ENCODE data around the gene LRCOL1.

LRCOL1 gene

DNA sequence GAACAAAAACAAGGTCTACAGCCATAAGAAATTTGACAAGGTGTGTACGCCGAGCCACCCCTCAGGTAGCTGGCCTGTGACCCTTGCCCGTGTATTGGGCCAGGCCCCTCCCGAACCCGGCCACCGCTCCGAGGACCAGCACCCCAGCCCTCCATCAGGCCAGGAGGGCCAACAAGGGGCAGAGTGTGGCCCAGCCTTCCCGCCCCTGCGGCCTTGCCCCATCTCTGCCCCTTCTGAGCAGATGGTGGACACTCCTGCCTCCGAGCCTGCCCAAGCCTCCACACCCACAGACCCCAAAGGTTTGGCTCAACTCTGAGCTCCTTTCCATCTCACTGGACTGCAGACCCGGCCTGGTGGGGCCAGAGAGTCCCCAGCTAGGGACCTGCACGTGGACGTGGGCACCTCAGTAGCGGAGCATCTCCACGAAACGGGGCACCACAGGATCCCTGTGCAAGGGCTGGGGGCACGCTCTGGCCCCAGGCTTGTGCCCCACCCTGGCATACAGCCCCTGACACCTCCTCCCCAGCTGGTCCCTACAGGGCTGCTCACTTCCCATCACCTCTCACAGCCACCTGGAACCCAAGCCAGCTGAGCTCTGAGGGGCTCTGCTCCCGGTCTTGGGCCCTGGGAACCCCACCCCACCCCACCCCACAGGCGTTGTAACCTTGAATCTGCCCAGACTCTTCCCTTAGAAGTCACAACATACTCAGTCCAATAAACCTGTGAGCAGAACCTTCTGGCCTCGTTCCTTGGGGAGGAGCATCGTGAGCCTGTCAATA lies 11.5 kb upstream of the LRCOL1 start:
- Histone ChIP-seq H3K4me3 (ENCODE audit: low read length) (no peak overlapping the region), H3K27me3 (ENCODE audit: control insufficient read depth, insufficient read depth, low read length) (peaks cover 32% of the 10 kb centered on the region), H3K9me3 (ENCODE audit: control insufficient read depth, low read length) (no peaks in the 10 kb centered on the region)

GRCh38 chr12:132620899-132621656 lies 10.7 kb upstream of the LRCOL1 start:
- no peaks in the 10 kb centered on the region for H3K9me3 ChIP-seq (ENCODE audit: control insufficient read depth, low read length)
- H3K36me3 ChIP-seq (ENCODE audit: control insufficient read depth, insufficient read depth, low read length), result no peaks in the 10 kb centered on the region
- H3K27me3 ChIP-seq (ENCODE audit: control insufficient read depth, insufficient read depth, low read length), result peaks cover 38% of the 10 kb centered on the region
- peaks cover 10% of the 10 kb centered on the region for H3K4me1 ChIP-seq (ENCODE audit: control insufficient read depth, insufficient read depth, low read length)
- H3K4me3 ChIP-seq (ENCODE audit: low read length), result no peak overlapping the region
- H3K9ac ChIP-seq (ENCODE audit: low read length), result no peak overlapping the region

More for the DNA sequence above, 11.5 kb upstream of the LRCOL1 start:
- no peaks in the 10 kb centered on the region for H3K36me3 ChIP-seq (ENCODE audit: control insufficient read depth, insufficient read depth, low read length)
- peaks cover 10% of the 10 kb centered on the region for H3K4me1 ChIP-seq (ENCODE audit: control insufficient read depth, insufficient read depth, low read length)
- H3K9ac ChIP-seq (ENCODE audit: low read length), result no peak overlapping the region

DNA sequence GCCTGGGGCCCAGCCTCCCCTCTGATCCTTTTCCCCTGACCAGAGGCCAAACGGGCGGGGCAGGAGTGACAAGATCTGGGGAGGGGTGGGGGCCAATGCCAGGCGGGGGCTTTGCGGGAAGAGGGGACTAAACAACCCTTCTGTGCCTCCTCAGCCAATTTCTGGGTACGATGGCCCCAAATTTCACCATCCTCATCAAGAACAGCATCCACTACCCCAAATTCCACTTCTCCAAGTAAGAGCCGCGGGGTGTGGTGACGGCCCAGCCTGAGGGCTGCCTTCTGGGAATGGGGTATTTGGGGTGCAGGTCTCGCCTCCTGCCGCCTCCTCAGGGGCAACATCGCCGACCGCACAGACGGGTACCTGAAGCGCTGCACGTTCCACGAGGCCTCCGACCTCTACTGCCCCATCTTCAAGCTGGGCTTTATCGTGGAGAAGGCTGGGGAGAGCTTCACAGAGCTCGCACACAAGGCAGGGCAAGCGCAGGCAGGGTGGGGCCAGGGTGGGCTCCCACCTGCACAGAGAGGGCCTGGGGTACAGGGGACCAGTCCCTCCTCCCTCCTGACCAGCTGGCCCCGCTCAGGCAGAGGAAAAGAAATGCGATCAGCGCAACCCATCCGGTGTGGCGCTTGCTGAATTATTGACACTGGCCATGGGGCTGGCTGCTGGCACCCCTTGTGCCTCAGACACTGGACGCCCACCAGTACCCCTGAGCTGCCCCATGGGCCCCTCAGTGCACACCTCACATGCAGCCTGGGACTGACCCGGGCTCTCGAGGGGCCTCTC lies 9.9 kb upstream of the LRCOL1 start:
- Histone ChIP-seq H3K27me3 (ENCODE audit: control insufficient read depth, insufficient read depth, low read length) (peaks cover 46% of the 10 kb centered on the region), H3K9ac (ENCODE audit: low read length) (no peak overlapping the region), H3K4me1 (ENCODE audit: control insufficient read depth, insufficient read depth, low read length) (peaks cover 10% of the 10 kb centered on the region), H3K9me3 (ENCODE audit: control insufficient read depth, low read length) (no peaks in the 10 kb centered on the region), H3K4me3 (ENCODE audit: low read length) (no peak overlapping the region), H3K36me3 (ENCODE audit: control insufficient read depth, insufficient read depth, low read length) (no peaks in the 10 kb centered on the region)

- Histone ChIP-seq H3K27me3 (ENCODE audit: control insufficient read depth, insufficient read depth, low read length) (peaks cover 51% of the 10 kb centered on the region), H3K4me3 (ENCODE audit: low read length) (no peak overlapping the region), H3K36me3 (ENCODE audit: control insufficient read depth, insufficient read depth, low read length) (no peaks in the 10 kb centered on the region), H3K9me3 (ENCODE audit: control insufficient read depth, low read length) (no peaks in the 10 kb centered on the region), H3K9ac (ENCODE audit: low read length) (no peak overlapping the region), H3K4me1 (ENCODE audit: control insufficient read depth, insufficient read depth, low read length) (peaks cover 10% of the 10 kb centered on the region)
These were observed 9.2 kb upstream of the LRCOL1 start for GRCh38 chr12:132619386-132620112.

DNA sequence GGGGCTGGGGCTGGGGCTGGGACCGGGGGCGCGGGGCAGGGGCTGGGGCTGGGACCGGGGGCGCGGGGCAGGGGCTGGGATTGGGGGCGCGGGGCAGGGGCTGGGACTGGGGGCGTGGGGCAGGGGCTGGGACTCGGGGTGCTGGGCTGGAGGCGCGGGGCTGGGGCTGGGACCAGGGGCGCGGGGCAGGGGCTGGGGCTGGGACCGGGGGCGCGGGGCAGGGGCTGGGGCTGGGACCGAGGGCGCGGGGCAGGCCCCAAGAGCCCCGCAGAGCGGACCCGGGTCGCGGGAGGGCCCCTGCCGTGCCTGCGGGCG lies 8.6 kb upstream of the LRCOL1 start:
- peaks cover 51% of the 10 kb centered on the region for H3K27me3 ChIP-seq (ENCODE audit: control insufficient read depth, insufficient read depth, low read length)

DNA sequence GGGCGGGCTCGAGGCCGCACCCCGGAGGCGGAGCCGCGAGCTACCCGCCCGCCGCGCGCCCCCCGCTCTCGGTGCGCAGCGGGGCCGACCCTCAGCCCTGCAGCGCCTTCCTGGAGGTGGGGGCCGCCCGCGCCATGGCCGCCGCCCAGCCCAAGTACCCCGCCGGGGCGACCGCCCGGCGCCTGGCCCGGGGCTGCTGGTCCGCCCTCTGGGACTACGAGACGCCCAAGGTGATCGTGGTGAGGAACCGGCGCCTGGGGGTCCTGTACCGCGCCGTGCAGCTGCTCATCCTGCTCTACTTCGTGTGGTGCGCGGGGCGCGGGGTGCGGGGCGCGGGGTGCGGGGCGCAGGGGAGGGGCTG lies 8.3 kb upstream of the LRCOL1 start, which contains the start of gene P2RX2:
P2RX2 (plus strand) TSS at position 94 of the 361 bp plus-strand sequence; CDS start at position 135, 41 bp downstream.
- H3K36me3 ChIP-seq (ENCODE audit: control insufficient read depth, insufficient read depth, low read length), result no peaks in the 10 kb centered on the region
- H3K27me3 ChIP-seq (ENCODE audit: control insufficient read depth, insufficient read depth, low read length), result peaks cover 51% of the 10 kb centered on the region
- H3K4me1 ChIP-seq (ENCODE audit: control insufficient read depth, insufficient read depth, low read length), result peaks cover 10% of the 10 kb centered on the region
- H3K9ac ChIP-seq (ENCODE audit: low read length), result no peak within 1 kb of the TSS
- no peak within 1 kb of the TSS for H3K4me3 ChIP-seq (ENCODE audit: low read length)
- no peaks in the 10 kb centered on the region for H3K9me3 ChIP-seq (ENCODE audit: control insufficient read depth, low read length)

More for the DNA sequence above, 8.6 kb upstream of the LRCOL1 start:
- Histone ChIP-seq H3K4me1 (ENCODE audit: control insufficient read depth, insufficient read depth, low read length) (peaks cover 10% of the 10 kb centered on the region), H3K9me3 (ENCODE audit: control insufficient read depth, low read length) (no peaks in the 10 kb centered on the region), H3K4me3 (ENCODE audit: low read length) (no peak overlapping the region), H3K9ac (ENCODE audit: low read length) (no peak overlapping the region), H3K36me3 (ENCODE audit: control insufficient read depth, insufficient read depth, low read length) (no peaks in the 10 kb centered on the region)

GRCh38 chr12:132617822-132618682 lies 7.7 kb upstream of the LRCOL1 start:
- Histone ChIP-seq H3K9me3 (ENCODE audit: control insufficient read depth, low read length) (no peaks in the 10 kb centered on the region), H3K36me3 (ENCODE audit: control insufficient read depth, insufficient read depth, low read length) (no peaks in the 10 kb centered on the region), H3K4me1 (ENCODE audit: control insufficient read depth, insufficient read depth, low read length) (peaks cover 10% of the 10 kb centered on the region), H3K9ac (ENCODE audit: low read length) (no peak overlapping the region), H3K4me3 (ENCODE audit: low read length) (no peak overlapping the region), H3K27me3 (ENCODE audit: control insufficient read depth, insufficient read depth, low read length) (peaks cover 51% of the 10 kb centered on the region)

DNA sequence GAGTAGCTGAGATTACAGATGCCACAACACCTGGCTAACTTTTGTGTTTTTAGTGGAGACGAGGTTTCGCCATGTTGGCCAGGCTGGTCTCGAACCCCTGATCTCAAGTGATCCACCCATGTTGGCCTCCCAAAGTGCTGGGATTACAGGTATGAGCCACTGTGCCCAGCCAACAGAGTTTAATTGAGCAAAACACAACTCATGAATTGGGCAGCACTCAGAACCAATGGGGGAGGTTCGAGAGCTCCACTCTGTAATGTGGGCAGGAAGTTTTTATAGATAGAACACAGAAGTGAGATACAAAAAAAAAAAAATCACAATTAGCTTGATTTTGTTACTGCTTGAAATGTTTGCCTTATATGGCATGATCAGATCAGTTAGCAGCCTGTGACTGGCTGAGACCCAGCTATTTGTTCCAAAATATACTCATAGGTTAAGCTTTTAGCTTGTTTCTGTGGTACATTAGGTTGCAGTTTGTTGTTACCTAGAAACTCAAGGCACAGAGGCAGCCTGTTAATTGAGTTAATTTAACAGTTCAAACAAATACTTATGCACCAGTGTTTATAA lies 6.8 kb upstream of the LRCOL1 start:
- no peak overlapping the region for H3K9ac ChIP-seq (ENCODE audit: low read length)
- peaks cover 3% of the 10 kb centered on the region for H3K4me1 ChIP-seq (ENCODE audit: control insufficient read depth, insufficient read depth, low read length)
- no peaks in the 10 kb centered on the region for H3K36me3 ChIP-seq (ENCODE audit: control insufficient read depth, insufficient read depth, low read length)
- H3K27me3 ChIP-seq (ENCODE audit: control insufficient read depth, insufficient read depth, low read length), result peaks cover 51% of the 10 kb centered on the region
- H3K4me3 ChIP-seq (ENCODE audit: low read length), result no peak overlapping the region
- H3K9me3 ChIP-seq (ENCODE audit: control insufficient read depth, low read length), result no peaks in the 10 kb centered on the region

DNA sequence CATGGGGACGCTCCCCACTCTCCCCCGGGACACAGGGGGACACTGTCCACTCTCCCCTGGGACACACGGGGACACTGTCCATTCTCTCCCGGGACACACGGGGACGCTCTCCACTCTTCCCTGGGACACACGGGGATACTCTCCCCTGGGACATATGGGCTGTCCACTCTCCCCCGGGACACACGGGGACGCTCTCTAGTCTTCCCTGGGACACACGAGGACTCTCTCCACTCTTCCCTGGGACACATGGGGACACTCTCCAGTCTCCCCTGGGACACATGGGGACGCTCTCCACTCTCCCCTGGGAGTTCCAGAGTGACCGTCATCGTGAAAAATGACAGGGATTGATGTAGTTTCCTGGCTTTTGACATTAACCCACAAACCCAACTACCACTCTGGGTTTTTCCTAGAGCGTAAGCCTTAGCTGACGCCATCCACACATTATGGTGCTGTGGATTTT lies 5.2 kb upstream of the LRCOL1 start:
- no peak overlapping the region for H3K9ac ChIP-seq (ENCODE audit: low read length)
- H3K9me3 ChIP-seq (ENCODE audit: control insufficient read depth, low read length), result no peaks in the 10 kb centered on the region
- H3K4me1 ChIP-seq (ENCODE audit: control insufficient read depth, insufficient read depth, low read length), result peaks cover 3% of the 10 kb centered on the region
- peaks cover 61% of the 10 kb centered on the region for H3K27me3 ChIP-seq (ENCODE audit: control insufficient read depth, insufficient read depth, low read length)
- no peaks in the 10 kb centered on the region for H3K36me3 ChIP-seq (ENCODE audit: control insufficient read depth, insufficient read depth, low read length)
- no peak overlapping the region for H3K4me3 ChIP-seq (ENCODE audit: low read length)

DNA sequence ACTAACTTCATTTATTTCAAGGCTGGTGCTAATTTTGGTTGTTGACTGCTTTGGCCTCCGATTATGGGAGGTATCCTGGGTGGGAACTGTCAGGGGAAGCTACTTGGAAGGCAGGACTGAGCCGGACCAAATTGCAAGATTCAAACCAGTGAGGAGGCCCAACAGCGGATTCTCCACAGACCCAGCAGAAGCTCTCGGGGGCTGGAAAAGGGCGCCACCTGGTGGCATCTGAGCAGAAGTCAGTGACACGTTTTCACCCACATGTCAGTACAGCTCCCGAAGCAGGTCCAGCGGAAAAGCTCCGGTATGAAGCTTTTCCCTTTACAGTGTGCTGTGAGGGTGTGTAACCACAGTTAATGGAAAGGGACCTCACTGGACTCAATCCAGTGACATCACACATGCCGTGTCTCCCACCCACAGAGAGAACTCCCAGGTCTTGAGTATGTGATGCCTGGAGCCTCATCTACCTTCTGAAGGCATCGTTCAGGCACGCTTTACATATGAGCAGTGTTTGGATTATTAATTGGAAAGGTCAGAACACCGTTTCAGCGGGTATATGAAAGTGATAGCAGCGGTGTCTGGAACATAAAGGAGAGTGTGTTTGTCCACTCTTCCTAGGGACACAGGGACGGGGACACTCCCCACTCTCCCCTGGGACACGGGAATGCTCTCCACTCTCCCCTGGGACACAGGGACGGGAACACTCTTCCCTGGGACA lies 4.6 kb upstream of the LRCOL1 start:
- H3K9ac ChIP-seq (ENCODE audit: low read length), result no peak overlapping the region
- H3K36me3 ChIP-seq (ENCODE audit: control insufficient read depth, insufficient read depth, low read length), result no peaks in the 10 kb centered on the region
- H3K9me3 ChIP-seq (ENCODE audit: control insufficient read depth, low read length), result no peaks in the 10 kb centered on the region
- H3K27me3 ChIP-seq (ENCODE audit: control insufficient read depth, insufficient read depth, low read length), result peaks cover 61% of the 10 kb centered on the region
- H3K4me1 ChIP-seq (ENCODE audit: control insufficient read depth, insufficient read depth, low read length), result peaks cover 9% of the 10 kb centered on the region
- H3K4me3 ChIP-seq (ENCODE audit: low read length), result no peak overlapping the region
